C4-2B (cell line): Measurements from ENCODE around the gene VIPR1.

Source experiments
- H3K27ac ChIP-seq: fragments of 450-650 bp; 2 replicates; pipeline ENCODE4 v1.5.1; 2017
- ZFX ChIP-seq: fragments of 450-650 bp; IDR thresholded peaks from 2 replicates; pipeline ENCODE4 v1.6.1; 2017
- TF ChIP-seq, protein P1 (sequence below): fragments of 450-650 bp; conservative IDR thresholded peaks from 2 replicates; pipeline ENCODE4 v1.5.1; 2017; ENCODE audit warnings: mild to moderate bottlenecking

Gene VIPR1

DNA sequence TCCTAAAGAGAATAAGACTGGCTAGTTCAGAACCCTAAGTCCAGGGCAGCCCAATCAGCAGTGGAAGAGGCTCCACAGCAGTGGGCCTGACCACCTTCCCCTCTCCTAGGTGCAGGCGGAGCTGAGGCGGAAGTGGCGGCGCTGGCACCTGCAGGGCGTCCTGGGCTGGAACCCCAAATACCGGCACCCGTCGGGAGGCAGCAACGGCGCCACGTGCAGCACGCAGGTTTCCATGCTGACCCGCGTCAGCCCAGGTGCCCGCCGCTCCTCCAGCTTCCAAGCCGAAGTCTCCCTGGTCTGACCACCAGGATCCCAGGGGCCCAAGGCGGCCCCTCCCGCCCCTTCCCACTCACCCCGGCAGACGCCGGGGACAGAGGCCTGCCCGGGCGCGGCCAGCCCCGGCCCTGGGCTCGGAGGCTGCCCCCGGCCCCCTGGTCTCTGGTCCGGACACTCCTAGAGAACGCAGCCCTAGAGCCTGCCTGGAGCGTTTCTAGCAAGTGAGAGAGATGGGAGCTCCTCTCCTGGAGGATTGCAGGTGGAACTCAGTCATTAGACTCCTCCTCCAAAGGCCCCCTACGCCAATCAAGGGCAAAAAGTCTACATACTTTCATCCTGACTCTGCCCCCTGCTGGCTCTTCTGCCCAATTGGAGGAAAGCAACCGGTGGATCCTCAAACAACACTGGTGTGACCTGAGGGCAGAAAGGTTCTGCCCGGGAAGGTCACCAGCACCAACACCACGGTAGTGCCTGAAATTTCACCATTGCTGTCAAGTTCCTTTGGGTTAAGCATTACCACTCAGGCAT is 33.7 kb downstream of the VIPR1 start:
- no peak overlapping the region for H3K27ac ChIP-seq
- TF ChIP-seq, protein P1, sequence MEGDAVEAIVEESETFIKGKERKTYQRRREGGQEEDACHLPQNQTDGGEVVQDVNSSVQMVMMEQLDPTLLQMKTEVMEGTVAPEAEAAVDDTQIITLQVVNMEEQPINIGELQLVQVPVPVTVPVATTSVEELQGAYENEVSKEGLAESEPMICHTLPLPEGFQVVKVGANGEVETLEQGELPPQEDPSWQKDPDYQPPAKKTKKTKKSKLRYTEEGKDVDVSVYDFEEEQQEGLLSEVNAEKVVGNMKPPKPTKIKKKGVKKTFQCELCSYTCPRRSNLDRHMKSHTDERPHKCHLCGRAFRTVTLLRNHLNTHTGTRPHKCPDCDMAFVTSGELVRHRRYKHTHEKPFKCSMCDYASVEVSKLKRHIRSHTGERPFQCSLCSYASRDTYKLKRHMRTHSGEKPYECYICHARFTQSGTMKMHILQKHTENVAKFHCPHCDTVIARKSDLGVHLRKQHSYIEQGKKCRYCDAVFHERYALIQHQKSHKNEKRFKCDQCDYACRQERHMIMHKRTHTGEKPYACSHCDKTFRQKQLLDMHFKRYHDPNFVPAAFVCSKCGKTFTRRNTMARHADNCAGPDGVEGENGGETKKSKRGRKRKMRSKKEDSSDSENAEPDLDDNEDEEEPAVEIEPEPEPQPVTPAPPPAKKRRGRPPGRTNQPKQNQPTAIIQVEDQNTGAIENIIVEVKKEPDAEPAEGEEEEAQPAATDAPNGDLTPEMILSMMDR: peak; percentile 53
- TF ChIP-seq ZFX: no peak

DNA sequence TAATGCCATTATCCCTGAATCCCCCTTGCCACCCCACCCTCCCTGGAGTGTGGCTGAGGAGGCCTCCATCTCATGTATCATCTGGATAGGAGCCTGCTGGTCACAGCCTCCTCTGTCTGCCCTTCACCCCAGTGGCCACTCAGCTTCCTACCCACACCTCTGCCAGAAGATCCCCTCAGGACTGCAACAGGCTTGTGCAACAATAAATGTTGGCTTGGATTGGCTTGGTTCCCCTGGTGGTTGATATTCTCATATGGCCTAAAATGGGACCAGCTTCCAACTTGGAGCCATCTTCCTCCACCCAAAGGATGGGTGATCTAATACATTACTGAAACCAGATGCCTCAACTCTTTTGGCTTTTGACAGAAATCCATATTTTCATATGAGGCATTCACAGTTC is 34.9 kb downstream of the VIPR1 start:
- H3K27ac ChIP-seq: no peak overlapping the region
- no peak for TF ChIP-seq ZFX
- TF ChIP-seq, protein P1: no peak

DNA sequence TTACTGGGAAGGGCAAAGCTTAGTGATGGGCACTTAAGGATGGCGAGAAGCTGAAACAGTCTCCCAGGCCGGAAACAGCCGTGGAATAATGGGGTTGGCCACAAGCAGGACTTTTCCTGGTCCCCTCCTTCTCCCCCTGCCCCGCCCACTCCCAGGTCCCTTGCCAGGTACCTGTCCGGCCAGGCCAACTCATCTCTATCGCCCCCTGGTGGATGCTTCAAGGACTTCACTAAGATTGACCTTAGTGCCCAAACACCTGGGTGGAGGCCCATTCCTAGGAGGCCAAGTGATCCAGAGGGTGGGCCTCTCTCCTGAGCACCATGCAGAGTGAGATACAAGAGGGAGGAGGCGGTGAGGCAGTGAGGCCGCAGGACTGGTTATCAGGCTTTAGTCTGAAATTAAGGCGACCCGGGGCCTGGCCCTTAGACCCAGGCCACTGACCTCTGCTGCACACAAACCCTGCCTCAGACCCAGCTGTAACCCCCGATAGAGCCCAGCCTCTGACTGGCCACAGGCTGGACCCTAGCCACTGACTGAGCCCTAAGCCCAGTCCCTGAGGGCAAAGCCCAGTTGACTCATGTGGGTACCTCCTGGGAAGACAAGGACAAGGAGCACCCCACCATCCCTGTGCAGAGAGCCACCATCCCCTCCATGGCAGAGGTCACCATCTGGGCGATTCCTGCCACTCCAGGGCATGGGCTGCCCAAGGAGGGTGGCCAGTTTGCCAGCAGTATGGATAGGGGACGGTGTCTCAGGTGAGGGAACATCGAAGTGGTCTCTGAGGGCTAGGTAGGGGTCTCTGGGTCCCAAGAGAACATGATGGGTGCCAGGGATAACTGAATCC is 37.6 kb downstream of the VIPR1 start:
- peak overlapping the region; percentile 23 for H3K27ac ChIP-seq
- no peak for TF ChIP-seq ZFX
- TF ChIP-seq, protein P1: peak; percentile 84

DNA sequence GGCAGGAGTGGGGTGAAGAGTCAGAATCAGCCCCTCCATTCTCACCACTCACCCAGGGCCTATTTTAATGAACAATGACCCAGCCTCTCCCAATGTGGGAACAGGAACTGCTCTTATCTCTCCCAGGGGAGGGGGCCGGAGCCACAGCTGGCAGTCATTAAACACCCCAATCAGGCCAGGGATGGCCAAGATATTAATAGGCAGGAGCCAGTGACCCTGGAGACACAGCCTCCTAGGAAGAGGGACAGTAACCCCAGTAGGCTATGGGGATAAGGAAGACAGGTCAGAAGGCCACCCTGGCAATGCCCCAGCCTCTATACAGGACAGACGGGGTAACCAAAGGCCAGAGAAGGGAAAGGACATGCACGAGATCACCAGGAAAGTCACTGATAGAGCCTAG is 38.6 kb downstream of the VIPR1 start:
- no peak for TF ChIP-seq ZFX
- TF ChIP-seq, protein P1: no peak
- H3K27ac ChIP-seq: peak overlapping the region; percentile 6; the same call in 1 of the 2 replicates

DNA sequence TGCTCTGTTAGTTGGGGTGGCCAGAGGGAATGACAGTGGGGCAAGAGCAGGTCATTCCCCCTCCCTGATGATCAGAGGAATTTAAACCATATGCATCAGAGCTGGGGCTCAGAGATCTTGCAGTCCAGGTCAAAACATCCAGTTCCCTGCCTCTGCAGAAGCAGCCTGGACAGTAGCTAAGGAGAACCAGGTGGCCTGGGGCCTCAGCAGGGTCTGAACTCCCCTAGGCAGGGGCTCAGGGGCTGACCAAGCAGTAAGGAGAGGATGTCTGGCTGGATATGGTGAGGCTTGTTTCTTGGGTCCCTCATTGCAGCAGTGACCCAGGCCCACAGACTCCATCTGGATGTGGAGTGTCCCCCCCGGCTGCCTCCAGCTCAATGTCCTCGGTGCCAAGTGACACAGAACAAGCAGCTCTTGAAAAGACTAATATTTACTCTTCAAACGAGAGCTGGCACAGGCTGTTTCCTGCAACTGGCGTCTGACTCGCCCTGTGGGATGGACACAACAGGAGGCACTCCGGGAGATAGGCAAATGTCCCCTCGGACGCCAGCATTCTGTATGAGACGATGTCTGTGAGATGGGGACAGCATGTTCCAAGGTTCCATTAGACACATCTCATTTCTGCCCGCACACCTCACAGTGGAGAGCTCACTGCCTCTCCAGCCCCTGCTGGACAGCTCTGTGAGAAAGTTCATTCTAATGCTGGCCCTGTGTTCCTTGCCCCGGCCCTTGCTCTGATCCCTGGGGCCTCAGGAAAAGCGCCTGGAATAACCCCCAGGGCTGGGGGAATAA is 42.2 kb downstream of the VIPR1 start:
- peak overlapping the region; percentile 98 for H3K27ac ChIP-seq
- TF ChIP-seq, protein P1: no peak; the same call in 1 of the 2 replicates
- TF ChIP-seq ZFX: no peak

DNA sequence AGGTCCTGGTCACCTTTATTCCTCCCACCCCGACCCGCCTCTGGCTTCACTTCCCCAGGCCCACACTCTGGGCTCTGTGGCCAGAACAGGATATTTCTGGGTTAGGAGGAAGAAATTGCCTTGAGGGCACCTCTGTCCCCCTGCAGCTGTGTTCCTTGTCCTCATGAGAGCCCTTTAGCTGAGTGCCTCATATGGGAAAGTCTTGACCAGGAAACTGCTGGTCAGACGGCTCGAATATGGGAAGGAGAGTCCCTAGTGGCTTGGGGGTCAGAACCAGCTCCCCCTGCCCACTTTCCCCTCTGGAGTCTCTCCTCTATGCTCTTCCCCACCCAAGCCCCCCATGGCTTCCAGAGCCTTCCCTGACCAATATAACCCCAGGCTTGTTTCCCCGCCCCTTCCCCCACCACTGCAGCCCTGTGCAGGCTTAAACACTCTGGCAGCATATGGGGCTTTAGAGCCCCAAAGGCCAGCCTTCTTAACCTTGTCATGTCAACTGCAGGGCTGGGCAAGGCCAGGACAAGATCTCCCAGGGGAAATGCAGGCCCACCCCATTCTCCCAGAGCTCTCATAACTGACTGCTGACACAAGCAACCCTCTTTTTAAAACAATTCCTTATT is 42.9 kb downstream of the VIPR1 start:
- TF ChIP-seq, protein P1: no peak
- TF ChIP-seq ZFX: no peak
- peak overlapping the region; percentile 98 for H3K27ac ChIP-seq
